ENCODE data around the gene GIGYF1.

The GIGYF1 gene

DNA sequence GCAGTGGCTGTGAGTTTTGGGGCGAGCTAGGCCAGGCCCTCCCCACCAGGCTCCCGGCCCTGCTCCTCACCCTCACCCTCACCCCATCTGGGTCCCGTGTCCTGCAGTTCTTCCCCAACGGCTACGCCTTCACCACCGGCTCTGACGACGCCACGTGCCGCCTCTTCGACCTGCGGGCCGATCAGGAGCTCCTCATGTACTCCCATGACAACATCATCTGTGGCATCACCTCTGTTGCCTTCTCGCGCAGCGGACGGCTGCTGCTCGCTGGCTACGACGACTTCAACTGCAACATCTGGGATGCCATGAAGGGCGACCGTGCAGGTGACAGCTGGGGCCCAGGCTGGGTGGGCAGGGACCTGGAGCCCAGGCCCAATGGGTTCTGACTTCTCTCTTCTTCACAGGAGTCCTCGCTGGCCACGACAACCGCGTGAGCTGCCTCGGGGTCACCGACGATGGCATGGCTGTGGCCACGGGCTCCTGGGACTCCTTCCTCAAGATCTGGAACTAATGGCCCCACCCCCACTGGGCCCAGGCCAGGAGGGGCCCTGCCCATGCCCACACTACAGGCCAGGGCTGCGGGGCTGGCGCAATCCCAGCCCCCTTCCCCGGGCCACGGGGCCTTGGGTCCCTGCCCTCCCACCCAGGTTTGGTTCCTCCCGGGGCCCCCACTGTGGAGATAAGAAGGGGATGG lies 15.6 kb downstream of the GIGYF1 start:
- no peak overlapping the region for H3K4me3 ChIP-seq (ENCODE audit: low read depth, low read length)
- TF ChIP-seq MYC (IDR thresholded peaks at IDR 0.05; ENCODE audit: low read depth, low read length) (no peak), POLR2A (IDR thresholded peaks at IDR 0.05; ENCODE audit: extremely low read depth, insufficient read length) (peak; percentile 5)
- DNase-seq (ENCODE audit: low read depth): peak; percentile 42

DNA sequence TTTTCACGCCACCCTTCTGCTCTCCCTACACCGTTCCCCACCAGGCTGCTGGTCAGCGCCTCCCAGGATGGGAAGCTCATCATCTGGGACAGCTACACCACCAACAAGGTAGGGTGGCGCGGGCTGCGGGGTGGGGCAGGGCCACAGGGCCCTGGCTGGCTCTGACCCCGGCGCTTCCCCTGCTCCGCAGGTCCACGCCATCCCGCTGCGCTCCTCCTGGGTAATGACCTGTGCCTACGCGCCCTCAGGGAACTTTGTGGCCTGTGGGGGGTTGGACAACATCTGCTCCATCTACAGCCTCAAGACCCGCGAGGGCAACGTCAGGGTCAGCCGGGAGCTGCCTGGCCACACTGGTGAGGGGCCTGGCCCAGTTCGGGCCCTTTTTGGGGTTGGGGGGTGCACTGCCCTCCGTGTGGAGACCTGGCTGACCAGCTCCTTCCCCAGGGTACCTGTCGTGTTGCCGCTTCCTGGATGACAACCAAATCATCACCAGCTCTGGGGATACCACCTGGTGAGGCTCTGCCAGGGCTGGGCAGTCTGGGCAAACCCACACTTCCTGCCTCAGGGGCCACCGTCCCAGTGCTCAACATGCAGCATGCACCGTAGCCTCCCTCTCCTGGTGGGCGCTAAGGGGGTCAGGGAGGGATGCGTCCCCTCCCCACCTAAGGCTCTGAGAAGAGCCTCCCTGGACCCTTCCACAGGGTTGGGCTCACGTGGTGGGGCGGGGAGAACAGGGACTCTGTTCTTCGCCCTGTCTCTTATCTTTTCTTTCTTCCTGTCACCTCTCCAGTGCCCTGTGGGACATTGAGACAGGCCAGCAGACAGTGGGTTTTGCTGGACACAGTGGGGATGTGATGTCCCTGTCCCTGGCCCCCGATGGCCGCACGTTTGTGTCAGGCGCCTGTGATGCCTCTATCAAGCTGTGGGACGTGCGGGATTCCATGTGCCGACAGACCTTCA lies 16.5 kb downstream of the GIGYF1 start:
- no peak for TF ChIP-seq MYC (IDR thresholded peaks at IDR 0.05; ENCODE audit: low read depth, low read length)
- peak; percentile 3 for TF ChIP-seq POLR2A (IDR thresholded peaks at IDR 0.05; ENCODE audit: extremely low read depth, insufficient read length)
- no peak for DNase-seq (ENCODE audit: low read depth)
- no peak overlapping the region for H3K4me3 ChIP-seq (ENCODE audit: low read depth, low read length)

DNA sequence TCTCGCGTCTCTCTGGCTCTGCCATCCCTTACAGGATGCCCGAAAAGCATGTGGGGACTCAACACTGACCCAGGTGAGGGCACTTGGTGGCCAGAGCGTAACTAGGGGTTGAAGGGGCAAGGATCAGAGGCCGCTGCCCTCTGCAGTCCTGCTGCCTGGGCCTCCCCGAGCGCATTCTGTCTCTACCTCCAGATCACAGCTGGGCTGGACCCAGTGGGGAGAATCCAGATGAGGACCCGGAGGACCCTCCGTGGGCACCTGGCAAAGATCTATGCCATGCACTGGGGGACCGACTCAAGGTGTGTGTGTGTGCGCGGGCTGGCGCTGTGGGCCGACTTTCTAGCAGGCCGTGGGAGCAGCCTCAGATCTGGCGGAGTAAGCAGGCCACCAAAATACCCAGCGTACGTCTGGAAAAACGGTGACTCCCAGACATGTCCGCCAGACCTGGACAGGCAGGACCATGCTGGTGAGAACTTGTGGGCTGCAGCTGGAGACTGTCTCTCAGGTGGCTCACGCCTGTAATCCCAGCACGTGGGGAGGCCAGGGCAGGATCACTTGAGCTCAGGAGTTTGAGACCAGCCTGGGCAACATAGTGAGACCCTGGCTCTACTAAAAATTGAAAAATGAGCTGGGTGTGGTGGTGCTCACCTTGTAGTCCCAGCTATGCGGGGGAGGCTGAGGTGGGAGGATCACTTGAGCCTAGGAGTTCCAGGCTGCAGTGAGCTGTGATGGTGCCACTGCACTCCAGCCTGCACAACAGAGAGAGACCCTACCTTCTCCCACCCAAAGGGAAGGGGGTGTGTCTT lies 17.3 kb downstream of the GIGYF1 start:
- TF ChIP-seq, protein P1, sequence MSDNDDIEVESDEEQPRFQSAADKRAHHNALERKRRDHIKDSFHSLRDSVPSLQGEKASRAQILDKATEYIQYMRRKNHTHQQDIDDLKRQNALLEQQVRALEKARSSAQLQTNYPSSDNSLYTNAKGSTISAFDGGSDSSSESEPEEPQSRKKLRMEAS (IDR thresholded peaks at IDR 0.05; ENCODE audit: low read depth, low read length): no peak
- no peak for TF ChIP-seq POLR2A (IDR thresholded peaks at IDR 0.05; ENCODE audit: extremely low read depth, insufficient read length)
- TF ChIP-seq, protein P2, sequence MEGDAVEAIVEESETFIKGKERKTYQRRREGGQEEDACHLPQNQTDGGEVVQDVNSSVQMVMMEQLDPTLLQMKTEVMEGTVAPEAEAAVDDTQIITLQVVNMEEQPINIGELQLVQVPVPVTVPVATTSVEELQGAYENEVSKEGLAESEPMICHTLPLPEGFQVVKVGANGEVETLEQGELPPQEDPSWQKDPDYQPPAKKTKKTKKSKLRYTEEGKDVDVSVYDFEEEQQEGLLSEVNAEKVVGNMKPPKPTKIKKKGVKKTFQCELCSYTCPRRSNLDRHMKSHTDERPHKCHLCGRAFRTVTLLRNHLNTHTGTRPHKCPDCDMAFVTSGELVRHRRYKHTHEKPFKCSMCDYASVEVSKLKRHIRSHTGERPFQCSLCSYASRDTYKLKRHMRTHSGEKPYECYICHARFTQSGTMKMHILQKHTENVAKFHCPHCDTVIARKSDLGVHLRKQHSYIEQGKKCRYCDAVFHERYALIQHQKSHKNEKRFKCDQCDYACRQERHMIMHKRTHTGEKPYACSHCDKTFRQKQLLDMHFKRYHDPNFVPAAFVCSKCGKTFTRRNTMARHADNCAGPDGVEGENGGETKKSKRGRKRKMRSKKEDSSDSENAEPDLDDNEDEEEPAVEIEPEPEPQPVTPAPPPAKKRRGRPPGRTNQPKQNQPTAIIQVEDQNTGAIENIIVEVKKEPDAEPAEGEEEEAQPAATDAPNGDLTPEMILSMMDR (IDR thresholded peaks at IDR 0.05; ENCODE audit: low read depth, low read length): no peak
- TF ChIP-seq MYC (IDR thresholded peaks at IDR 0.05; ENCODE audit: low read depth, low read length): no peak
- peak; percentile 19 for DNase-seq (ENCODE audit: low read depth)
- no peak overlapping the region for H3K4me3 ChIP-seq (ENCODE audit: low read depth, low read length)

DNA sequence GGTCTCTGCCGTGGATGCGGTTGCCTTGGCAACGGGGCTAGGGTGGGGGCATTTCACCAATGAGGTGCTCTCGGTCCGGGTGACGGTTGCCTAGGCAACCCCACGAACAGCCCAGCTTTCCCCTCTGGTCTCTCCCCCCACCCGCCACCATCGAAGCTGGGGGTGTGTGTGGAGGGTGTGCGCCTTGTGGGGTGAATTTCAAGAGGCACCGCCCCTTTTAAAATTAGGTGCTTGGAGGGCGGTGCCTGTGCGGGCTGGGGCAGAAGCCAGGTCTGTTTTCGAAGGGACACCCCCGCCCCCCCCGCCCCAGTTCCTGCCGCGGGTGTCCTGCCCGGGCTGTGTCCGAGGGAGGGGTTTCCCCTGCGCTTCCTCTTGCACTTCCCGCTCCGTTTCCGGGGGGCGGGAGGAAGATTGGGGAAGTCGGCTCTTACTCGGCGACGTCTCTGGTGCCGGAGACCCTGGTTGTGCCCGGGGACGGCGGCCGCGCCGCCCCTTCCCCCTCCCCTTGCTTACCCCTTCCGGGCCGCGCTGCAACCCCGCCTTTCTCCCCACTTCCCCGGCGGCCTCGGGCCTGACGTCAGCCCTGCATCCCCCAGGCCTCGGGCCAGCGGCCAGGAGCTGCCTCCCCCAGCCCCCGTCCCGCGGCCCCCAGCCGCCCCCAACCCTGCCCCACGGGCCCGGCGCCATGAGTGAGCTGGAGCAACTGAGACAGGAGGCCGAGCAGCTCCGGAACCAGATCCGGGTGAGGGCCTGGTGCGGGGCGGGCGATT lies 18.3 kb downstream of the GIGYF1 start:
- DNase-seq (ENCODE audit: low read depth): peak; percentile 88
- peak overlapping the region; percentile 81 for H3K4me3 ChIP-seq (ENCODE audit: low read depth, low read length)
- TF ChIP-seq MYC (IDR thresholded peaks at IDR 0.05; ENCODE audit: low read depth, low read length) (no peak), POLR2A (IDR thresholded peaks at IDR 0.05; ENCODE audit: extremely low read depth, insufficient read length) (no peak)
- TF ChIP-seq, protein P2 (IDR thresholded peaks at IDR 0.05; ENCODE audit: low read depth, low read length): no peak
- TF ChIP-seq, protein P1 (IDR thresholded peaks at IDR 0.05; ENCODE audit: low read depth, low read length): no peak

DNA sequence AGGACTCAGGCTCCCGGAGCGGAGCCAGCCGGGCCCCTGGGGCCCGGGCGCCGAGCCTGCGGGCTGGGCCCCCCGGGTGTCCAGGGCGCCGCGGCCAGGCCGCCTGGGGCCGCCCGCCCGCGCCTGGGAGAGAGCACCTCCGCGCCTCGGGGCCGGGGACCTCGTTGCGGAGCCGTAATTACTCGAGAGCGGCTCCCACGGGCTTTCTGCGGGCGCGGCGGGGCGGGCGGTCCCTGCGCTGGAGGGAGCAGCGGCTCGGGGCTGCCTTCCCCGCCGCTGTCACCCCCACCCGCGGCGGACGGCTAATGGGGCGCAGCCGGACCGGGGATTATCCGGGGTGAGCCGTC lies 19.0 kb downstream of the GIGYF1 start:
- TF ChIP-seq, protein P2 (IDR thresholded peaks at IDR 0.05; ENCODE audit: low read depth, low read length): no peak
- TF ChIP-seq, protein P1 (IDR thresholded peaks at IDR 0.05; ENCODE audit: low read depth, low read length): no peak
- TF ChIP-seq MYC (IDR thresholded peaks at IDR 0.05; ENCODE audit: low read depth, low read length): no peak
- TF ChIP-seq POLR2A (IDR thresholded peaks at IDR 0.05; ENCODE audit: extremely low read depth, insufficient read length): no peak
- H3K4me3 ChIP-seq (ENCODE audit: low read depth, low read length): peak overlapping the region; percentile 81
- DNase-seq (ENCODE audit: low read depth): no peak

DNA sequence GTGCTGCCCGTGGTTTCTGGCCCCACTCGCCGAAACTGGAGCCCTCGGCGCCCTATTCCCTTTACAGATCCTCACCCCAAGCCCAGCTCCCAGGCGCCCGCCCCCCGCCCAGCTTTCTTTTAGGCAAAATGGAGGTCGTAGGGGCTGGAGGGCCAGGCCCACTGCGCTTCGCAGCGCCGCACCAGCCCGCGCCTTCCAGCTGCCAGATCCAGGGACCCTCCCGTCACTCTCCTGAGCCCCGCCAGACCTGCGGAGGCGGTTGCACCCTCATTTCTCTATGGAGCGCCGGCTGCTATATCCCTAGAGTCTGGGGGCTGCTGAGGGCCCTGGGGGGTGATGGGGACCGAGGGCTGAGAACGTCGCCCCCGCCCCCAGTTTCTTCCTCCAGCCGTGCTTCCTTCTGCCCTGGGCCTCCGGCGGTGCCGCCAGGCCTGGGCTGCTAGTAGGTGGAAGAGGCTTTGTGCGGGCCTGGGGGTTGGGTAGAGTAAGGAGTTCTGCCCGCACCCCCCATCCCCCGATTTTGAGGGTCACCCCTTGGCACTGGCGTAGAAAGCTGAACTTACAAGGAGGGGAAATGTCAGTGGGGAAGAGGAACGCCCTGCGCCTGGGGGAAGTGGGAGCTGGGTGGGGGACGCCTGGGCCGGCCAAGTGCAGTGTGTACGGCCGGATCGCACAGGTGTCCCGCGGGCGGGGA lies 19.5 kb downstream of the GIGYF1 start:
- TF ChIP-seq, protein P1 (IDR thresholded peaks at IDR 0.05; ENCODE audit: low read depth, low read length): no peak
- peak overlapping the region; percentile 81 for H3K4me3 ChIP-seq (ENCODE audit: low read depth, low read length)
- DNase-seq (ENCODE audit: low read depth): peak; percentile 77
